Thyroid gland (tissue), 4 donors: Measurements from ENCODE around the gene SUV39H2. TPM values are rescaled to one million over a fixed set of nuclear protein-coding genes. Genes with fewer than 3 reads are reported as not detected.
"Not testable (repeated sequence)": the region's sequence is repeated elsewhere in the genome, so short reads cannot be mapped to it uniquely, and the experiment has no call there.

ENCODE experiments used
- DNase-seq, 2 donors: peaks; one replicate each; pipeline ENCODE4 v3.0.0-alpha.2; 2019
- H3K27ac ChIP-seq, 3 donors: fragments of 200-600 bp; sonication (generic); 1 replicate in 2 of 3; 2 replicates in 1 of 3; pipeline ENCODE4 v1.5.1; 2016 to 2019; ENCODE audit warnings: mild to moderate bottlenecking in 1 of 3, moderate library complexity in 1 of 3
- H3K27me3 ChIP-seq: fragments of 200-600 bp; sonication (generic); one replicate; pipeline ENCODE4 v1.5.1; 2019
- H3K36me3 ChIP-seq, 2 donors: fragments of 200-600 bp; sonication (generic); one replicate each; pipeline ENCODE4 v1.5.1; 2016 to 2019
- H3K4me1 ChIP-seq, 2 donors: fragments of 200-600 bp; sonication (generic); one replicate each; pipeline ENCODE4 v1.5.1; 2017 to 2019
- H3K4me3 ChIP-seq, 3 donors: fragments of 200-600 bp; sonication (generic); replicated peaks in 1 of 3; 1 replicate in 2 of 3; 2 replicates in 1 of 3; pipeline ENCODE4 v1.5.1; 2016; ENCODE audit warnings: mild to moderate bottlenecking in 1 of 3
- H3K9me3 ChIP-seq: fragments of 200-600 bp; sonication (generic); one replicate; pipeline ENCODE4 v1.5.1; 2017
- CTCF ChIP-seq, 6 experiments: fragments of 200-600 bp in 3 of 6; fragments of 450-650 bp in 3 of 6; sonication (generic) in 3 of 6; IDR thresholded peaks; one replicate each; pipeline ENCODE4 v1.5.1; 2016 to 2019; ENCODE audit warnings: antibody characterized with exemption in 6 of 6, mild to moderate bottlenecking in 2 of 6, inconsistent platforms in 1 of 6, moderate library complexity in 1 of 6
- POLR2A ChIP-seq, 2 donors: fragments of 450-650 bp; IDR thresholded peaks; one replicate each; pipeline ENCODE4 v1.6.1; 2017; ENCODE audit warnings: antibody characterized with exemption in 2 of 2, mild to moderate bottlenecking in 2 of 2, moderate library complexity in 1 of 2
- WGBS, 2 donors: methylation state at CpG; one replicate each; pipeline ENCODE4 v1.1.5; 2017; 5-methylcytosine and 5-hydroxymethylcytosine counted together
- intact Hi-C: fragments of 100-400 bp; cut with DNase I; formaldehyde crosslinking; loops from one replicate; pipeline ENCODE4 v1.15.1; 2023
- total RNA-seq, 4 donors: library from RNA; depleted of rRNA; stranded (reverse); fragments of >200 nt; gene quantifications; one replicate each; pipeline ENCODE4 v1.2.3, GENCODE V29; 2016

Gene SUV39H2
- total RNA-seq, 4 donors from 2014 or later, result 5.1 to 9.6 (median 8.7) TPM

GRCh38 chr10:14859043-14859442, 19.6 kb upstream of the SUV39H2 start:
- H3K27ac ChIP-seq, result no peak overlapping the region
- H3K4me3 ChIP-seq, result no peak overlapping the region
- DNase-seq, result no peak
- no peaks in the 10 kb centered on the region for H3K9me3 ChIP-seq
- H3K27me3 ChIP-seq, result no peaks in the 10 kb centered on the region
- WGBS, 2 donors, result 90 to 91% methylated on average over 5 of the region's 5 CpGs
- TF ChIP-seq POLR2A (IDR thresholded peaks at IDR 0.05) (no peak), CTCF (IDR thresholded peaks at IDR 0.05) (no peak)
- intact Hi-C loops, result no loop called here
- H3K36me3 ChIP-seq, result peaks cover 0 to 14% of the 10 kb centered on the region in 2 donors
- peaks cover 0 to 6% of the 10 kb centered on the region in 2 donors for H3K4me1 ChIP-seq

DNA sequence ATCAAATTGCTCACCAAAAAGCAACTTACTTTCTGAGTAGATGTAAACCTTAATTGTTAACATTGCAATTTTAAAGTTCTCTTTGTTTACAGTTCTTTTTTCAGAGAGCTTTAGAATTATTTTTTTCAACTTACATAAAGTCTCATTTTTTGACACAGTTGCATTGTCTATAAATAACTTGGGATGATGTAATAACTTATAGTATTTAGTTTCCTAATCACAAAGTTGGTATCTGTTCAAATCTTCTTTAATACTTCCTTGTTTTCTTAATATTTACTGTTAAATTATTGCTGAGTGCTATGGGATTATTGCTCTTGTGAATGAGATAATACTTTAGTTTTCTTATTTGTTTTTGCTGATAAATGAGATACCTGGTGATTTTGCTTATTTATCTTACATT, 18.9 kb upstream of the SUV39H2 start:
- H3K4me3 ChIP-seq, result no peak overlapping the region
- intact Hi-C loops, result no loop called here
- no peak for DNase-seq

DNA sequence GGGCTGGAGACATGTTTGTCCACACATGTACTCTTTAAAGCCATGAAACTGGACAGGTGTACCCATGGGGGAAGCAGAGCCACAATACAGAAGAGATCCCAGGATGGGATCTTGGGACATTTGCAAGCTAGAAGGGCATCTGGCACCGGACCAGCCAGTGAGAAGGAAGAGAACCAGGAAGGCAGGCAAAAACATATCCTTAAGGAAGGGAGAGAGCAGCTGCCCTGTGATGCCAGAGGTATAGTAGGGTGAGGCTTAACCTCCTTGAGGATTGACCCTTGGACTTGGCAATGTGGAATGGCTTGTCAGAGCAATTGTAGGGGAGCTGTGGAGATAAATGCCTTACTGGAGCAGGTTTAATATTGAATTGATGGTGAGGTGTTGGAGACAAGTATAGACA, 17.9 kb upstream of the SUV39H2 start:
- 72 to 96% methylated on average over 1 of the region's 1 CpG for WGBS, 2 donors
- no peak for DNase-seq
- H3K27me3 ChIP-seq, result no peaks in the 10 kb centered on the region
- no peaks in the 10 kb centered on the region for H3K9me3 ChIP-seq
- no peak overlapping the region for H3K4me3 ChIP-seq
- no peak for TF ChIP-seq POLR2A (IDR thresholded peaks at IDR 0.05)
- TF ChIP-seq CTCF (IDR thresholded peaks at IDR 0.05), result no peak
- H3K36me3 ChIP-seq, result peaks cover 0 to 11% of the 10 kb centered on the region in 2 donors
- H3K4me1 ChIP-seq, result peaks cover 0 to 6% of the 10 kb centered on the region in 2 donors
- intact Hi-C loops, result no loop called here
- H3K27ac ChIP-seq, result no peak overlapping the region

More for the DNA sequence above, 18.9 kb upstream of the SUV39H2 start:
- H3K4me1 ChIP-seq, result peaks cover 0 to 6% of the 10 kb centered on the region in 2 donors
- no peaks in the 10 kb centered on the region for H3K9me3 ChIP-seq
- TF ChIP-seq POLR2A (IDR thresholded peaks at IDR 0.05) (no peak), CTCF (IDR thresholded peaks at IDR 0.05) (no peak)
- H3K27ac ChIP-seq, result no peak overlapping the region
- H3K27me3 ChIP-seq, result no peaks in the 10 kb centered on the region
- peaks cover 0 to 11% of the 10 kb centered on the region in 2 donors for H3K36me3 ChIP-seq

GRCh38 chr10:14864466-14864865, 14.2 kb upstream of the SUV39H2 start:
- WGBS, 2 donors, result 96 to 98% methylated on average over 6 of the region's 6 CpGs

DNA sequence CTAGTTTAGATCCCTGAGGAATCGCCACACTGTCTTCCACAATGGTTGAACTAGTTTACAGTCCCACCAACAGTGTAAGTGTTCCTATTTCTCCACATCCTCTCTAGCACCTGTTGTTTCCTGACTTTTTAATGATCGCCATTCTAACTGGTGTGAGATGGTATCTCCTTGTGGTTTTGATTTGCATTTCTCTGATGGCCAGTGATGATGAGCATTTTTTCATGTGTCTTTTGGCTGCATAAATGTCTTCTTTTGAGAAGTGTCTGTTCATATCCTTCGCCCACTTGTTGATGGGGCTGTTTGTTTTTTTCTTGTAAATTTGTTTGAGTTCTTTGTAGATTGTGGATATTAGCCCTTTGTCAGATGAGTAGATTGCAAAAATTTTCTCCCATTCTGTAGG, 13.8 kb upstream of the SUV39H2 start:
- H3K27me3 ChIP-seq, H3K9me3 ChIP-seq, DNase-seq, H3K4me3 ChIP-seq, H3K27ac ChIP-seq, intact Hi-C loops, H3K4me1 ChIP-seq: not testable (repeated sequence)
- WGBS, 2 donors, result 98 to 100% methylated on average over 3 of the region's 3 CpGs
- peaks cover 16 to 20% of the 10 kb centered on the region in 2 donors for H3K36me3 ChIP-seq

More at GRCh38 chr10:14864466-14864865, 14.2 kb upstream of the SUV39H2 start:
- H3K9me3 ChIP-seq, intact Hi-C loops, H3K27ac ChIP-seq, H3K4me3 ChIP-seq, DNase-seq, H3K4me1 ChIP-seq, H3K27me3 ChIP-seq: not testable (repeated sequence)
- H3K36me3 ChIP-seq, result peaks cover 13 to 16% of the 10 kb centered on the region in 2 donors

GRCh38 chr10:14873090-14873760, 5.4 kb upstream of the SUV39H2 start:
- 80 to 89% methylated on average over 2 of the region's 2 CpGs for WGBS, 2 donors
- Histone ChIP-seq H3K27ac (no peak overlapping the region), H3K9me3 (no peaks in the 10 kb centered on the region), H3K4me3 (no peak overlapping the region), H3K27me3 (no peaks in the 10 kb centered on the region), H3K36me3 (peaks cover 8 to 12% of the 10 kb centered on the region in 2 donors), H3K4me1 (peaks cover 6 to 10% of the 10 kb centered on the region in 2 donors)
- TF ChIP-seq CTCF (IDR thresholded peaks at IDR 0.05) (no peak), POLR2A (IDR thresholded peaks at IDR 0.05) (no peak)
- DNase-seq, result no peak
- intact Hi-C loops, result no loop called here
